GM21528 (cell line): Measurements from ENCODE around the gene PIK3AP1.
"Not testable (repeated sequence)": the region's sequence is repeated elsewhere in the genome, so short reads cannot be mapped to it uniquely, and the experiment has no call there.

Source experiments
- ATAC-seq: cut with Tn5 transposase; IDR thresholded peaks from one replicate; pipeline ENCODE4 v1.9.1; 2021; ENCODE audit warnings: mild to moderate bottlenecking, moderate library complexity; ENCODE audit not compliant: unreplicated experiment, low FRiP score

The PIK3AP1 gene

GRCh38 chr10:96698305-96698704 lies 22.0 kb downstream of the PIK3AP1 start:
- ATAC-seq, result not testable (repeated sequence)

GRCh38 chr10:96697438-96697837 lies 22.9 kb downstream of the PIK3AP1 start:
- no peak for ATAC-seq

- no peak for ATAC-seq
Measured at GRCh38 chr10:96696845-96697425, 23.4 kb downstream of the PIK3AP1 start.

DNA sequence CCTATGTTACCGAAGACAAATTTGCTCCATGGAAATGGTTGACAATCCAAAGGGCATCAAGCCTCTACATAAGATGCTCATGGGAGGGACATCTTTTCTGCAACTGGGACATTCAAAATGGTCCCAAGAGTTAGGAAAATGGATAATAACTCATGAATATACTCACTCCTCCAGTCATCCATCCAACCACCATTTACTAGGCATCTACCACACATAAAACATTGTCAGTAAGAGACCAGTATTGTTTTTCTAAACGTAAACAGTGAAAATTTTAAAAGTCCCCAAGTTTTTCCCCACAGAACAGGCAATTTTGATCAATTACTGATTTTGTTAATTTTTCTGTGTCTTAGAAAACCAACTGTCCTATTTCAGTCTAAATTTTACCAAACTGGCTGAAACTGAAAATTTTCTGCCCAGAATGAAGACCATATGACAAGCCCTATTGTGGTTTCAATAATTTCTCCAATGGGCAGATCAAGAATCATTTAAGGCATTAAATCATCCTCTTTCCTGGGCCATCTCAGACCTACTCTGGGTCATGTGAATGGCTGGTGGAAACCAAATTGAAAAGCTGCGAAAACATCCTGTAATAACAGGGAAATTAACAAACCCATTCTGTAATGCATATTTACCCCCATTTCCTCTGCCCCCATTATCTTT lies 24.2 kb downstream of the PIK3AP1 start:
- no peak for ATAC-seq

DNA sequence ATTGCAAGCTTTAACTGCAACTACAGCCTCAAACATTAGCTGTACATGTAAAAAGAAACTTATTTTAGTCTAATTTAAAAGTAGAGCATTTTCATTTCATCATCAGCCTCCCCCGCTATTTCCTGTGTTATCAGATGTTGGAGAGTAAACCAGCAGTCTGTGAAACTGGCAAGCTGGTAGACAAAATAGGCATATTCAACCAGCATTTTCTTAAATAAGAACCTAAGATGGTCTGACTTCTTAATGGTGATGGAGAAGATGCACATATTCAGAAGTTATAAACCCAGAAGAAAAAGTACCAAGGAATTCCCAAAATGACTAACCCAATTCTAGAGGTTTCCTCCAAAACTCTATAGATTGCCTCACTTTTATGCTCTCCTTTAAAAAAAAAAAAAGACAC lies 24.9 kb downstream of the PIK3AP1 start:
- no peak for ATAC-seq

GRCh38 chr10:96693431-96693830 lies 26.9 kb downstream of the PIK3AP1 start:
- ATAC-seq, result no peak

DNA sequence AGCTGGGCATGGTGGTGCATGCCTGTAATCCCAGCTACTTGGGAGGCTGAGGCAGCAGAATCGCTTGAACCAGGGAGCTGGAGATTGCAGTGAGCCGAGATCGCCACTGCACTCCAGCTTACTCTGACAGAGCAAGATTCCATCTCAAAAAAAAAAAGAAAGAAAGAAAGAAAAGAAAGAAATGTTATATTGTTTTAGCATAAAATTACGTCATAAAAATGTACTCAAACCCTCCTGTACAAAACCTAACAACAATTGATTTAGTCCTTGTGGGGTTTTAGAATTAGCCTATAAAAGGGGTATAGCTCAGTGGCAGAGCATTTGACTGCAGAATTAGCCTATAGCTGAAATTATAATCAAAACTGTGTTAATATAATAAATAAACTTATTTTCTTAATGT lies 27.9 kb downstream of the PIK3AP1 start:
- no peak for ATAC-seq

- ATAC-seq, result no peak
Measured at GRCh38 chr10:96691761-96692160, 28.6 kb downstream of the PIK3AP1 start.

GRCh38 chr10:96690755-96691730 lies 29.3 kb downstream of the PIK3AP1 start:
- no peak for ATAC-seq

DNA sequence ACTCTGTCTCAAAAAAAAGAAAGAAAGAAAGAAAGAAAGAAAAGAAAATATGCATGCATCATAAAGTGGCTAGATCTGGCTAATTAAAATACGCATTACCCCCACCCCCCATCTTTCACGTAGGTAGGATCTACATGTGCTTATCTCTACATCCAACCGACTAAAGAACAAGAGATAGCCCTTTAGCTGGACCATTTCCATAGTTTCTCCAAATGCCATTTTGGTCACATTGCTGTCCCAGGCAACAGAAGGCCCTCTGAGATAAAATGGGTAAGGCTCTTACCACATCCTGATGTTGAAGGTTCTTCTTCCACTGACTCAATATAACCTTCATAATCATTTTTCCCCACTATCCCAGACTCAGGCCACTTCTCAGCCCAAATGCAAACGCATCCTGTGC lies 31.5 kb downstream of the PIK3AP1 start:
- no peak for ATAC-seq

DNA sequence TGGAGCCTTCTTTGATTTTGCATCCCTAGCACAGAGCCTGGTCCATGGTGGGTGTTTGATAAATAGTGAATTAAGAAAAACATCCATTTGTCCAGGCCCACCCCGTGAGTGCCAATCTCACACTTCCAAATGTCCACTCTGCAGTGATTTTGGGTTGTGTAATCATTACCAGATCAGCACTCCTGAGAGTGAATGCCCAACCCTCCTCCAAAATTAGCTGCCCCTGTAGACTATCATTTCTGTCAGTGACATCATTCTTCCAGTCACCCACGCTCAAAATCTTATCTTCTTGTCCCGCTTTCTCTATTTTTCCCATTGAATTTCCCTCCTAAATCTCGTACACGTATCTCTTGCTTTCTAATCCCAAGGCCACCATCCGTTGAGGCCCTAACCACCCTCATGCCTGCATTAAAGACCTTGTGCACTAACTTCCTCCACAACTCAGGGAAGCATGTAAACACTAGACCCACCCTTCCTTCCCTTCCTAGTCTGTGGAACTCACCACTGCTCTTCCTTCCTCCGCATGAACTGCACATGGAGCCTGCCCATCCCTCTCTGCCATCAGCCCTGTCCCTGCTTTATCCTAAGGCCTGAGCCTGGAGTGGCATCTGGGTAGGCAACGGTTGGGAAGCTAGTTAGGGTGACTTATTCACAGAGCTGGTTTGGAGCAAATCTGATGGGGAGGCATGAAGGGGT lies 32.8 kb downstream of the PIK3AP1 start:
- ATAC-seq, result no peak

GRCh38 chr10:96686514-96686913 lies 33.8 kb downstream of the PIK3AP1 start:
- ATAC-seq, result no peak

GRCh38 chr10:96685306-96685705 lies 35.0 kb downstream of the PIK3AP1 start:
- no peak for ATAC-seq

DNA sequence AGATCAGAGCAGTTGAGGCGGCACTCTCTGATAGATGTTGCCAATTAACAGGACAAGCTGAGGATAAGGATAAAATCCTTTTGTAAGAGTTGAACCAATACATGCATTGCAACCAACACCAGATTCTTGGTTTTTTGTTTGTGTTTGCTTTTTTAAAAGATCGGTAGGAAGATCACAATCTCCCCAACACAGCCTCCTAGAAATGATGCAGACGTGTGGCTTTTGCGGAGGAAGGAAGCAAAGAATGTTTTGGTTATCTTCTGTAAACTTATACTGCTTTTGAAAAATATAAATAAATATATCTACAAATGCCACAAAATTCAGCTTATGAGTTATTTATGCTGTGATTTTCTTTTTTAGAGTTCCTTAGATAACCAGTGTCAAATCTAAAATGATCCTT lies 35.5 kb downstream of the PIK3AP1 start:
- ATAC-seq, result no peak

- no peak for ATAC-seq
Measured at GRCh38 chr10:96683710-96684109, 36.6 kb downstream of the PIK3AP1 start.

DNA sequence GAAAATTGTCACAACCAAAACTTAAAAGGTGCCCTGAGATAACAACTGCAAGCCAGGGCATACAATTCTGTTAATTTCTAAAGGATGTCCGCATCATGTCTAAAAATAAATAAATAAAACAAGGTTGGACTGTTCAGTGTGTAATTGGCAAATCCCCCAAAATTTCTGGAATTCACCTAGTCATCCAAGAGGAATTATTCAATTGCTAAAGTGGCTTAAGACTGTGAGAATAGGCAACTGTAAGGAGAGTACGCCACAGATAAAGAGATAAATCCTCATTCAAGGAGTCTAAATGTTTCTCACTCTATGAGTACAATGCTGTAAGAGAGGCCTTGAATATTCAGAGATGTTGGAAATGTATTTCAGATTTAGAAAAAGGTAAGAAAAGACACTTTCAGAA lies 37.2 kb downstream of the PIK3AP1 start:
- no peak for ATAC-seq

GRCh38 chr10:96681524-96681923 lies 38.8 kb downstream of the PIK3AP1 start:
- ATAC-seq, result no peak

DNA sequence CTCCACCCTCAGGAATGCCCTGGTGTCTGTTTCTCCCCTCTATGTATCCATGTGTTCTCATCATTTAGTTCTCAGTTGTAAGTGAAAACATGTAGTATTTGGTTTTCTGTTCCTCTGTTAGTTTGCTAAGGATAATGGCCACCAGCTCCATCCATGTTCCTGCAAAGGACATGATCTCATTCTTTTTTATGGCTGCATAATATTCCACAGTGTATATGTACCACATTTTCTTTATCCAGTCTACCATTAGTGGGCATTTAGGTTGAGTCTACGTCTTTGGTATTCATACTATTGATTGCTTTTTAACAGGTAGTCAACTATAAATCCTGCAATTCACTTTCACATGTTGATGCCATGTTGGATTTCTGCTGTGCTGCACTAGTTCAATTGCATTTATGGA lies 39.9 kb downstream of the PIK3AP1 start:
- ATAC-seq, result not testable (repeated sequence)

GRCh38 chr10:96678725-96679124 lies 41.6 kb downstream of the PIK3AP1 start:
- no peak for ATAC-seq

DNA sequence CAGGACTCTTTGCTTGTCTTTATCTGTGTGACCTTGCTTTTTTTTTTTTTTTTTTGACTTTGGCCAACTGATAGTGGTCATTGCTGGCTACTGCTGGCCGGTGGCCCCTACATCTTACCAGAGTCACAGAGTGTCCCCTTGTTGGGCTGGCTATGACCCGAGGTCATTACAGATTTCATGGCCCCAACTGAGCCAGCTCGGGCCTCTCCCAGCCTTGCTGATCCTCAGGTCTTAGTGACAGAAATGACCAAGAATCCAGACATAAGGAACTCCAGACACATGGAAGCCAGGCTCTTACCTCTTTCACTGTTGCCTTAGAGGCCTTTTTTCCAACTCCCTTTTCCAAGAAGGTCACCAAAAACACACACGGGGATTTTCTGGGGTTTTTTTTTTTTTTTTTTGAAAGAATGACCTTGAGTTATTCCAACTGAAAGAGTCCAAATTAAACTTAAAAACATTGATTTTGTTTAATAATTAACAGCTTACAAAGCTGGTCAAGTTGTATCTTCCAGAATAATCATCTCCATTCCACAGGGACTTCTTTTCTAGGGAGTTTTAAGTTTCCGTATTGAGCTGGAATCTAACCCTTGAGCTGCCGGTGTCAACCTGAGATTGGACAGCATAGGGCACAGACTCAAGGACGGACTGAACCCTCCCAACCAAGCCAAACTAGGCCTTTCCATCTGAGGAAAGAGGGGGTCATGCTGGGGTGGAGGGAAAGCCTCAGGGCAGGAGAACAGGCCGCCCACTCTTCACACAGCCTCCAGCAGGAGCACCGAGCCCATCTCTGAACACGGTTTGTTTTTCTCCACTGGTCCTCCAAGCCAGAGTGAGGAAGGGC lies 43.8 kb downstream of the PIK3AP1 start:
- ATAC-seq, result no peak
